A549 (cell line): Measurements from ENCODE around the gene SEC22A. TPM values are rescaled to one million over a fixed set of nuclear protein-coding genes. Genes with fewer than 3 reads are reported as not detected.

Experiments used
- ATAC-seq, 2 experiments: fragments of 200-7000 bp in 1 of 2; fragments of >200 bp in 1 of 2; cut with Nextera tagmentation in 1 of 2; cut with Tn5 transposase in 1 of 2; 3 replicates each; pipeline versions ENCODE4 v1.8.0 to v1.9.1; 2018 to 2020; ENCODE audit warnings: mild to moderate bottlenecking in 1 of 2, moderate library complexity in 1 of 2
- CTCF ChIA-PET: fragments of 300-600 bp; sonication (Branson Sonifier 250); formaldehyde crosslinking; extraction: SDS; loops from one replicate; lab custom pipeline; 2021; ENCODE audit warnings: antibody characterized with exemption, inconsistent platforms; lab: Yijun Ruan, JAX
- POLR2A ChIA-PET: fragments of 350-600 bp; formaldehyde crosslinking; extraction: SDS; loops from one replicate; lab custom pipeline; 2021; ENCODE audit warnings: antibody characterized with exemption, inconsistent platforms; lab: Yijun Ruan, JAX
- DNase-seq, 2 experiments: peaks; one replicate each; pipeline versions ENCODE4 v3.0.0 to v3.0.0-alpha.2; 2011 to 2016; ENCODE audit warnings: low read depth in 1 of 2, low spot score in 1 of 2
- FAIRE-seq: peaks from 2 replicates; lab custom pipeline; 2011; peaks lifted over from hg19 to GRCh38; lab: Jason Lieb, UNC
- H3K27ac ChIP-seq, 2 experiments: fragments of >200 bp; sonication (Bioruptor Twin); formaldehyde crosslinking; 3 replicates each; pipeline ENCODE4 v1.5.1; 2016 to 2017
- H3K4me1 ChIP-seq: fragments of >200 bp; sonication (Bioruptor Twin); formaldehyde crosslinking; 3 replicates; pipeline ENCODE4 v1.6.1; 2016
- H3K4me2 ChIP-seq: fragments of >200 bp; sonication (Bioruptor Twin); formaldehyde crosslinking; 3 replicates; pipeline ENCODE4 v1.6.1; 2016
- H3K4me3 ChIP-seq: fragments of >200 bp; sonication (Bioruptor Twin); formaldehyde crosslinking; 3 replicates; pipeline ENCODE4 v1.5.1; 2016
- H3K9me3 ChIP-seq: fragments of >200 bp; sonication (Bioruptor Twin); formaldehyde crosslinking; 3 replicates; pipeline ENCODE4 v1.6.1; 2016
- ATOH8 ChIP-seq: fragments of 250-450 bp; sonication (Bioruptor Pico); IDR thresholded peaks from 2 replicates; pipeline ENCODE4 v1.5.0; 2020; ENCODE audit warnings: low read depth, mild to moderate bottlenecking, moderate library complexity
- CHD4 ChIP-seq: fragments of 200-600 bp; sonication (generic); IDR thresholded peaks from 2 replicates; pipeline ENCODE4 v1.6.1; 2016; ENCODE audit warnings: antibody characterized with exemption, mild to moderate bottlenecking, borderline replicate concordance
- E2F6 ChIP-seq: IDR thresholded peaks from 2 replicates; pipeline ENCODE4 v1.6.1; 2012; ENCODE audit warnings: low read depth, borderline replicate concordance
- EHMT2 ChIP-seq: fragments of 200-600 bp; sonication (generic); IDR thresholded peaks from 2 replicates; pipeline ENCODE4 v1.6.1; 2016; ENCODE audit warnings: antibody characterized with exemption, low read depth, mild to moderate bottlenecking, moderate library complexity
- ELK1 ChIP-seq: fragments of 150-350 bp; IDR thresholded peaks from 2 replicates; pipeline ENCODE4 v1.6.1; 2014; ENCODE audit warnings: low read depth, mild to moderate bottlenecking, low read length
- FOSB ChIP-seq: fragments of 250-450 bp; sonication (Bioruptor Pico); IDR thresholded peaks from 2 replicates; pipeline ENCODE4 v1.5.0; 2020; ENCODE audit warnings: mild to moderate bottlenecking, moderate library complexity
- FOSL2 ChIP-seq, 2 experiments: fragments of 450-650 bp in 1 of 2; fragments of >200 bp in 1 of 2; sonication (Bioruptor Twin) in 1 of 2; formaldehyde crosslinking; IDR thresholded peaks; 2 replicates each; pipeline versions ENCODE4 v1.5.0 to v1.6.1; 2016 to 2020; ENCODE audit warnings: mild to moderate bottlenecking in 1 of 2, moderate library complexity in 1 of 2
- HDAC2 ChIP-seq: fragments of 200-600 bp; sonication (generic); IDR thresholded peaks from 2 replicates; pipeline ENCODE4 v1.6.1; 2016
- JUNB ChIP-seq: fragments of >200 bp; sonication (Bioruptor Twin); formaldehyde crosslinking; IDR thresholded peaks from 2 replicates; pipeline ENCODE4 v1.6.1; 2016
- MAFK ChIP-seq: fragments of 450-650 bp; IDR thresholded peaks from 2 replicates; pipeline ENCODE4 v1.6.1; 2014; ENCODE audit not compliant: partially characterized antibody
- MAZ ChIP-seq: fragments of 150-350 bp; IDR thresholded peaks from 2 replicates; pipeline ENCODE4 v1.6.1; 2014; ENCODE audit warnings: antibody characterized with exemption, low read depth, low read length, borderline replicate concordance
- NFE2L2 ChIP-seq: fragments of 150-350 bp; conservative IDR thresholded peaks from 2 replicates; pipeline ENCODE4 v1.6.1; 2014; ENCODE audit warnings: low read length
- NR3C1 ChIP-seq: fragments of >200 bp; sonication (Bioruptor Twin); formaldehyde crosslinking; IDR thresholded peaks from 3 replicates; pipeline ENCODE4 v1.6.1; 2017
- PHF8 ChIP-seq: fragments of 200-600 bp; sonication (generic); IDR thresholded peaks from 2 replicates; pipeline ENCODE4 v1.6.1; 2016; ENCODE audit warnings: low read depth, mild to moderate bottlenecking, antibody characterized with exemption, moderate library complexity, borderline replicate concordance
- POLR2A ChIP-seq: IDR thresholded peaks from 2 replicates; pipeline ENCODE4 v1.6.1; 2012; ENCODE audit warnings: mild to moderate bottlenecking, low read length
- RAD21 ChIP-seq, 2 experiments: fragments of >200 bp in 1 of 2; sonication (Bioruptor Twin) in 1 of 2; formaldehyde crosslinking in 1 of 2; IDR thresholded peaks in 1 of 2; conservative IDR thresholded peaks in 1 of 2; 2 replicates in 1 of 2; 3 replicates in 1 of 2; pipeline ENCODE4 v1.6.1; 2012 to 2018; ENCODE audit warnings: inconsistent platforms in 1 of 2
- RCOR1 ChIP-seq: fragments of 150-350 bp; IDR thresholded peaks from 2 replicates; pipeline ENCODE4 v1.6.1; 2014; ENCODE audit warnings: antibody characterized with exemption, low read length, low read depth
- RNF2 ChIP-seq: fragments of 200-600 bp; sonication (generic); IDR thresholded peaks from 2 replicates; pipeline ENCODE4 v1.6.1; 2016; ENCODE audit warnings: low read depth, mild to moderate bottlenecking, antibody characterized with exemption, moderate library complexity, borderline replicate concordance
- TFCP2L1 ChIP-seq: fragments of 250-450 bp; sonication (Bioruptor Pico); IDR thresholded peaks from 2 replicates; pipeline ENCODE4 v1.5.0; 2021; ENCODE audit warnings: mild to moderate bottlenecking
- TP53 ChIP-seq: fragments of 250-450 bp; sonication (Bioruptor Pico); IDR thresholded peaks from 2 replicates; pipeline ENCODE4 v1.5.0; 2021; ENCODE audit warnings: mild to moderate bottlenecking, moderate library complexity
- USF2 ChIP-seq: fragments of 450-650 bp; IDR thresholded peaks from 2 replicates; pipeline ENCODE4 v1.6.1; 2014; ENCODE audit warnings: antibody characterized with exemption
- ZC3H11A ChIP-seq: fragments of 450-650 bp; IDR thresholded peaks from 2 replicates; pipeline ENCODE4 v1.6.1; 2014; ENCODE audit warnings: antibody characterized with exemption, mild to moderate bottlenecking
- ZNF302 ChIP-seq: fragments of 250-450 bp; sonication (Bioruptor Pico); IDR thresholded peaks from 2 replicates; pipeline ENCODE4 v1.9.0; 2021; ENCODE audit warnings: inconsistent platforms, mild to moderate bottlenecking, moderate library complexity
- WGBS: methylation state at CpG from one replicate; pipeline ENCODE4 v1.1.6; 2017; ENCODE audit errors: missing lambda C conversion rate; 5-methylcytosine and 5-hydroxymethylcytosine counted together
- polyA plus RNA-seq, 4 experiments: library from polyadenylated mRNA; depleted of rRNA in 3 of 4; stranded (reverse); fragments of >200 nt; fragmentation: RNase III in 1 of 4; extraction: RNeasy Plus Mini Kit Qiagen cat#74134 plus additional on column Dnase treatment in 1 of 4; gene quantifications; 2 replicates in 3 of 4; 3 replicates in 1 of 4; pipeline ENCODE4 v1.2.3, GENCODE V29; 2011 to 2017

Gene SEC22A
- polyA plus RNA-seq, 2 of the 4 experiments (the other 2 are of a cell fraction): 23.5 to 29.9 TPM

- no peak for ATAC-seq
- Histone ChIP-seq H3K4me1 (0 out of 3 replicates have a peak, but pooled peaks cover 10% of the 10 kb centered on the region), H3K4me3 (no peak overlapping the region), H3K4me2 (no peak overlapping the region), H3K27ac (no peak overlapping the region; a peak in 1 of 6 replicates), H3K9me3 (no peaks in the 10 kb centered on the region)
- no peak for DNase-seq
- FAIRE-seq: no peak
- WGBS: 84% methylated on average over 8 of the region's 8 CpGs
- TF ChIP-seq PHF8 (no peak), NFE2L2 (no peak), USF2 (no peak), HDAC2 (no peak), ELK1 (no peak), ATOH8 (CRISPR knock-in tag) (no peak)
- POLR2A ChIA-PET: no interaction called here
- CTCF ChIA-PET: interaction anchor here (0.6 to 2.3 kb wide), 4 partner anchors 10 to 75 kb away, joined by 3 to 13 read pairs (median 5); no protein-coding TSS in a partner anchor
These were observed 108.4 kb downstream of the SEC22A start for GRCh38 chr3:123310186-123310585.

DNA sequence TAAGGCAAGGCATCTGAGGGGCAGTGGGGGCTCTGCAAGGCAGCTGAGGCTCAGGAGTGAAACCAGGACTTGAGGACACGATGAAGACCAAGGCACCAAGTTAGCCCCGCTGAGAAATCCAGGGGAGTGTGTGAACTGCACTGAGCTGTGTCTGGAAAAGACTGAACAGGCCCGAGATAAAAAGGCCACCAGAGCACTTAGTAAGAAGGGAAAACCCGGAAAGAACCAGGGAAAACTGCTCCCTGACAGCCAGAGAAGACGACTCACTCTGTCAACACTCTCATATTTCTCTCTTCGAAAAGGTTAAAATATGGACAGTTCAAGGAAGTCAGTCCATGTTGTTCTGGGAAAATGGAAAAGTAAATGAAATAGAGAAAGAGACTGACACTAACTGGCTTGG lies 109.0 kb downstream of the SEC22A start:
- H3K27ac ChIP-seq: peak overlapping the region in 1 of 2 experiments; percentile 43; a peak in 2 of 6 replicates
- TF ChIP-seq CHD4 (no peak), RAD21 (conservative IDR thresholded peaks at IDR 0.05 in 1 of 2, IDR thresholded peaks at IDR 0.05 in 1 of 2) (no peak), TP53 (CRISPR knock-in tag) (no peak), USF2 (no peak), MAFK (no peak), E2F6 (no peak), RNF2 (no peak), TFCP2L1 (CRISPR knock-in tag) (no peak), PHF8 (no peak)
- TF ChIP-seq, all 56 proteins: peak for 0
- no peaks in the 10 kb centered on the region for H3K9me3 ChIP-seq
- H3K4me3 ChIP-seq: no peak overlapping the region
- 0 out of 3 replicates have a peak, but pooled peaks cover 10% of the 10 kb centered on the region for H3K4me1 ChIP-seq
- DNase-seq (peak in 1 of 2 experiments; percentile 35), FAIRE-seq (no peak), ATAC-seq (peak in 1 of 2 experiments; percentile 64; a peak in 3 of 6 replicates)
- WGBS: 18% methylated on average over 6 of the region's 6 CpGs
- ChIA-PET POLR2A (no interaction called here), CTCF (interaction anchor here (0.6 to 2.3 kb wide), 3 partner anchors 10 to 76 kb away, joined by 3 to 13 read pairs (median 7); no protein-coding TSS in a partner anchor)
- H3K4me2 ChIP-seq: 0 out of 3 replicates have a peak overlapping the region, but pooled peaks have one; percentile 2

GRCh38 chr3:123311201-123311600 lies 109.5 kb downstream of the SEC22A start:
- Histone ChIP-seq H3K4me3 (no peak overlapping the region), H3K9me3 (no peaks in the 10 kb centered on the region), H3K27ac (peak overlapping the region in 1 of 2 experiments; percentile 43; a peak in 1 of 6 replicates), H3K4me2 (no peak overlapping the region), H3K4me1 (0 out of 3 replicates have a peak, but pooled peaks cover 10% of the 10 kb centered on the region)
- CTCF ChIA-PET: interaction anchor here (2.3 kb wide), 2 partner anchors 9 to 16 kb away, joined by 7 to 13 read pairs; no protein-coding TSS in a partner anchor
- POLR2A ChIA-PET: no interaction called here
- FAIRE-seq (no peak), ATAC-seq (no peak), DNase-seq (no peak)
- WGBS: 81% methylated on average over 9 of the region's 9 CpGs
- no peak for TF ChIP-seq RAD21 (conservative IDR thresholded peaks at IDR 0.05 in 1 of 2, IDR thresholded peaks at IDR 0.05 in 1 of 2)
- TF ChIP-seq ELK1: no peak
- TF ChIP-seq TFCP2L1 (CRISPR knock-in tag): no peak
- no peak for TF ChIP-seq NFE2L2
- no peak for TF ChIP-seq USF2
- TF ChIP-seq NR3C1: no peak
- no peak for TF ChIP-seq CHD4
- TF ChIP-seq EHMT2: no peak
- no peak for TF ChIP-seq ATOH8 (CRISPR knock-in tag)
- no peak for TF ChIP-seq ZNF302 (CRISPR knock-in tag)
- no peak for TF ChIP-seq JUNB
- TF ChIP-seq FOSB: no peak
- no peak for TF ChIP-seq MAZ
- TF ChIP-seq HDAC2: no peak
- TF ChIP-seq RCOR1: no peak
- no peak for TF ChIP-seq ZC3H11A
- TF ChIP-seq FOSL2 (IDR thresholded peaks at IDR 0.05): no peak
- TF ChIP-seq FOSL2 (CRISPR knock-in tag; IDR thresholded peaks at IDR 0.05): no peak
- no peak for TF ChIP-seq POLR2A
- TF ChIP-seq RNF2: no peak
